NOMO-1 treated with dmso at 0.1 percent for 144 hours (cell line): ENCODE data around the gene LCP1.

Experiments
- DNase-seq: peaks from one replicate; lab custom pipeline; 2025; ENCODE audit not compliant: unreplicated experiment; lab: John Stamatoyannopoulos, UW

LCP1 gene

GRCh38 chr13:46131705-46132104, 50.3 kb downstream of the LCP1 start:
- DNase-seq = no peak

- no peak for DNase-seq
These were observed 51.9 kb downstream of the LCP1 start for GRCh38 chr13:46129955-46130618.

- DNase-seq = no peak
These were observed 52.9 kb downstream of the LCP1 start for GRCh38 chr13:46129124-46129523.

- no peak for DNase-seq
These were observed 54.5 kb downstream of the LCP1 start for GRCh38 chr13:46127358-46128023.

- DNase-seq = peak; percentile 73
These were observed 55.2 kb downstream of the LCP1 start for GRCh38 chr13:46126552-46127357.

- no peak for DNase-seq
These were observed 55.9 kb downstream of the LCP1 start for GRCh38 chr13:46126056-46126455.

GRCh38 chr13:46124967-46125933, 56.7 kb downstream of the LCP1 start:
- DNase-seq = no peak

- no peak for DNase-seq
These were observed 57.4 kb downstream of the LCP1 start for GRCh38 chr13:46124531-46124966.

GRCh38 chr13:46122304-46122703, 59.7 kb downstream of the LCP1 start:
- DNase-seq = no peak

- no peak for DNase-seq
These were observed 60.3 kb downstream of the LCP1 start for GRCh38 chr13:46121597-46122163.

- DNase-seq = no peak
These were observed 60.9 kb downstream of the LCP1 start for GRCh38 chr13:46121033-46121432.

- DNase-seq = no peak
These were observed 61.9 kb downstream of the LCP1 start for GRCh38 chr13:46119883-46120614.

- no peak for DNase-seq
These were observed 65.1 kb downstream of the LCP1 start for GRCh38 chr13:46116653-46117502.

GRCh38 chr13:46114613-46115012, 67.4 kb downstream of the LCP1 start:
- peak; percentile 42 for DNase-seq

GRCh38 chr13:46113596-46113995, 68.4 kb downstream of the LCP1 start:
- DNase-seq = peak; percentile 46

- no peak for DNase-seq
These were observed 70.8 kb downstream of the LCP1 start for GRCh38 chr13:46111151-46111550.

GRCh38 chr13:46109451-46109850, 72.5 kb downstream of the LCP1 start:
- no peak for DNase-seq

GRCh38 chr13:46106839-46107371, 75.1 kb downstream of the LCP1 start:
- DNase-seq = no peak

GRCh38 chr13:46104868-46105267, 77.1 kb downstream of the LCP1 start, which contains the start of gene CPB2:
Gene CPB2 (minus strand): TSS chr13:46105033. CDS start chr13:46105009, 24 bp downstream.
- no peak for DNase-seq
